Measurements from ENCODE around the gene FOXO6.
"Not testable (repeated sequence)": the region's sequence is repeated elsewhere in the genome, so short reads cannot be mapped to it uniquely, and the experiment has no call there.

Gene FOXO6

DNA sequence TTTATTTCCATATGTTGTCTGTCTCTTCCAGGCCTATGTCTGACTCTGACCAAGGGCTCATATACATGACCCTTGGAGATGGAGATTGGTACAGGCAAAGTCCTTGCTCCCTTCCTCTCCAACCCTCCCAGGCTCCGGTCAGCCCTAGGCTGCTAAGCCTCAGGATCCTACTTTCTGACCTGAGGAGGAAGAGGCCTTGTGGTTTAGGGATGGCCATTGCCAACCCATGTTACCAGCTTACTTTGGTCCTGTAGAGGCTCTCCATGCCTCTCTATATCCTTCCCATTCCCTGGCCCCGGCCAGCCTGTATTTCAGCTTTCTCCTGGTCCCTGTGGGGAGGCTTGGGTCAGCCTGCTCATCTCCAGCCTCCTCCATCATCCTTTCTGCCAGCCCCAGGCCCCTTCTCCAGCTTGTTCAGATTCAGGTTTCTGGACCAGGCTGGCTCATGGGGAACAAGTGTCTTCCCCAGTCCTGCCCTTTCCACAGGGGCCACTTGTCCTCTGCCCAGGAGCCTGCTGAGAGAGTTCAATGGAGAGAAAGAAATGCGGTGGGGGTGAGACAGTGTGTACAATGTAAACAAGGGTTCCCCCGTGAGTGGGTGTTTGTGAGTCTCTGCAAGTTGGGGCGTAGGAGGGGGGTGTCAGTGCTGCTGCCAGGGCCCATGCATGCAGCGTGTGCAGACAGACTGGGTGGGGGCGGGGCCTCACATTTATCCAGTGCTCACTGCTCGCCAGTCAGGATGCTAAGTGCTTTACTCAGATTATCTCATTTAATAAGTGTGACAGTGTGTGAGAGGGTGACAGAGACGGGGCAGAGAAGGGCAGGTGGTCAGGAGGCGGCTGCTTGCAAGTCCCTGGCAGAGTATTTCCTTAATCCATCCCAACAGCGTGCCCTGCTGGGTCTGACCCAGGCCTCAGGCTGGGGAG is 31.3 kb upstream of the FOXO6 start:
- DNase-seq (ENCODE audit: low spot score): no peak

DNA sequence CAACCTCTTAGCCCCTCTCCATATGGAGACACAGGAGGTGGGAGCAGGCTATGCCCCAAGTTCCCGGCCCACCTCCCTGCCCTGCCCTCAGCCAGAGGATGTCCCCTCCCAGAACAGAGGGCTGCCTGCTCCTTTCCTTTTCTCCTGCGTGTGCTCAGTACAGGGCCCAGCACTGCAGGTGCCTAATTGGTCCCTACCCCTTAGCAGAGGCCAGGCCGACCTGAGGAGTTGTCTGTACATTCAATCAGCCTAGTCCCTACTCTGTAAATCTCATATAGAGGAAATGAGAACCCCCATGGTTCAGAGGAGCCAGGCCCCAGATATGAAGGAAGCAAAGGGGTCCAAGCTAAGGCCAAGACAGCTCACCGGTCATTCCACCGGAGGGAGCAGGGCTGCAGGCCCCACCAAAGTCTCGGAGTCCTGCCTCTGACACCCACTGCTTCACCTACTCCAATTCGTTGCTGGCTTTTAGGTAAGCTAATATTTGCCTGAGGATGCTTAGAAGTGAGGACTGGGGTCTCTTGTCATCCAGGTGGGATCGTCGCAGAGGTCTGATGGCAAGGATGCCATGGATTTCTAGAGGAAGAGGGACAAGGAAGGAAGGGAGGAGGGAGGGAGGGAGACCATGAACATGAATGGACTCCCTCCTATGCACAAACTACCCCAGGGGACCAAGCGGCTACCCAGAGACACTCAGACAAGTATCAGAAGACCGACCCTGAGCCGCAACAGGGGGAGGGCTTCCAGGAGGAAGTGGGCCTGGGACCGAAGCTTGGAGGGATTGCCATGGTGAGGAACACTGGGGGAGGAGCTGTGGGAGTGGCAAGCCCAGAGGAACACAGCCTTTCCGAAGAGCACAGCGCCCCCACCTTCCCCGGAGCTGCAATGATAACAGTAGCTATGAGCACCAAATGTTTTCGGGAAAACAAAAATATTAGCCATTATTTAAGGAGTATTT is 30.4 kb upstream of the FOXO6 start:
- DNase-seq (ENCODE audit: low spot score): no peak

DNA sequence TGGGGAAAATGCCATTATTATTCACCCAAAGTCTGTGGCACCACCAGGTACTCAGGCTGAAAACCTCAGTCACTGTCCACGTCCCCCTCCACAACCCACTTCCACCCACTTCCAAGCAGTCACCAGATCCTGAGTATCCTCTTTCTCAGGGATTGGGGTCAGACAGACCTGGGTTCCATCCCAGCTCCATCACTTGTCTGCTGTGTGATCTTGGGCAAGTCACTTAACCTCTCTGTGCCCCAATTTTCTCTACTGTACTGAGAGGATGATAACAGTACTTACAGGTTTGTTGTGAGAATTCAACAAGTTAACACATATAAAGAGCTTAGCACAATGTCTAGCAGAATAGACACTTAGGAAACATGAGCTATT is 29.7 kb upstream of the FOXO6 start:
- no peak for DNase-seq (ENCODE audit: low spot score)

DNA sequence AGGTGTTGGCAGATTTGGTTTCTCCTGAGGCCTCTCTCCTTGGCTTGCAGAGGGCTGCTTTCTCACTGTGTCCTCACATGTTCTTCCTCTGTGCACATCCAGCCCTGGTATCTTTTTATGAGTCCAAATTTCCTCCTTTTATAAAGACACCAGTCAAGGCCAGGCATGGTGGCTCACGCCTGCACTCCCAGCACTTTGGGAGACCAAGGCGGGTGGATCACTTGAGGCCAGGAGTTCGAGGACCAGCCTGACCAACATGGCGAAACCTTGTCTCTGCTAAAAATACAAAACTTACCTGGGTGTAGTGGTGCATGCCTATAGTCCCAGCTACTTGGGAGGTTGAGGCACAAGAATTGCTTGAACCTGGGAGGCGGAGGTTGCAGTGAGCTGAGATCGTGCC is 29.1 kb upstream of the FOXO6 start:
- DNase-seq (ENCODE audit: low spot score): not testable (repeated sequence)

DNA sequence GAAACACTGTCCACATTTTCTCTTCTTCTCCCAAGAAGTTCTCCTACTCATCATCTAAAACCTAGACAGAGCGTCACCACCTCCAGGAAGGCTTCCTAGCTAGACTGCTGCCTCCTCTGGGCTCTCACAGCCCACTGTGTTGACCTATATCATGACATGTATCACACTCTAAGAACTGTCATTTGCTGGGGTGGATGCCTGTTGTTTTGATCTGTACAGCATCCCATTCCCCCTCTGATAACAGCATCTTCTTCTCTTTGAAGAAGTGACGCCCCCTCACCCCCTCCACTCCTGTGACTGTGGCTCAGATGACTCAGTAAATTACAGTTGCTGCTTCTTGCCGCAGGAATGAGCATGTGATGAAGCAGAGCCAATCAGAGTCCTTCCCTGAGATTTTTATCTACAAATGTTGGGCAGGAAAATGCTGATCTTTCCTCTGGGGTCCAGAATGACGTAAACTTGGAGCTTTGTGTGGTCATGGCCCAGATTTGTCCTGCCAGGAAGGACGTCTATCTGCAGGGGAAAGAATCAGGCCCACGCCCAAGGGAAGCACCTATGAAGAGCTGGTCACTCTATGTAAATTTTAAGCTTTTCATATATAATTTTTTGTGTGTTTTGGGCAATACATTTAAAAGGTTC is 28.0 kb upstream of the FOXO6 start:
- DNase-seq (ENCODE audit: low spot score): no peak

DNA sequence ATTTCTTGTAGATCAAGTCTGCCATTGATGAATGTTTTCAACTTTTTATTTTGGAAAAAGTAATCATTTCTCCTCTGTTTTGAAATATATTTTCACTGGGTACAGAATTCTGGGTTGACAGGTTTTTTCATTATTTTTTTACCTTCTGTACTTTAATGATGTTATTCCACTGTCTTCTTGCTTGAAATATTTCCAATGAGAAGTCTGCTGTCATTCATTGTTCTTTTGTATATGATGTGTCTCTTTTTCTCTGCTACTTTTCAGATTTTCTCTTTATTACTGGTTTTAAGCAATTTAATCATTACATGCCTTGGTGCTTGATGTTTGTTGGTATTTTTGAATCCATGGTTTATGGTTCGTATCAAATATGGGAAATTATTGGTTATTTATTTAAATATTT is 22.4 kb upstream of the FOXO6 start:
- no peak for DNase-seq (ENCODE audit: low spot score)

DNA sequence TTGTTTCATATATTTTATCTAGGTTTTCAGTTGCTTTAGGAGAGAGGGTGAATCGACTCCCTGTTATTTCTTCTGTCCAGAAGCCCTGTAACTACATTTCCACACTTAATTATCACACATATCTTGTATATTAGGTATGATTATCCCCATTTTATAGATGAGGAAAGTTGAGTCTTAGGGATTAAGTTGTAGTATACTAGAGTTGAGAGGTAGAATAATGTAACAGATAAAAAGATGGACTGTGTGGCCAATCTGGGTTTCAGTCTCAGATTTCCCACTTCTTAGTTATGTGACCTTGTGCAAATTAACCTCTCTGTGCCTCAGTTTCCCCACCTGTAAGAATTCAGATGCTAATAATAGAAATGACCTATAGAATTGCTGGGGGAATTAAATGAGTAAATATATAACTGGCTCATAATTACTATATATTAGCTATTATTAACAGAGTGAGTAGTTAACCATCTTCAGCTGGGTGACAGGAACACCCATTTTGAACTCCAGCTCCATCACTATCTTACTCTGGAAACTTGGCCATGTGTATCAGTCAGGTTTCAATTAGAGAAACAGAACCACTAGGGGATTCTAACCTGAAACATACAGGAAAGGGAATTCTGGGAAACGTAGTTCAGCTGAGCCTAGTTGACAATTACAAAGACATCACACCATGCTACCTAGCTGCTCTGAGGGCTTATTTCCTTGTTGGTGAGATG is 20.4 kb upstream of the FOXO6 start:
- no peak for DNase-seq (ENCODE audit: low spot score)

GRCh38 chr1:41341365-41341683 is 19.9 kb upstream of the FOXO6 start:
- no peak for DNase-seq (ENCODE audit: low spot score)

GRCh38 chr1:41341772-41342562 is 19.3 kb upstream of the FOXO6 start:
- DNase-seq (ENCODE audit: low spot score): no peak

DNA sequence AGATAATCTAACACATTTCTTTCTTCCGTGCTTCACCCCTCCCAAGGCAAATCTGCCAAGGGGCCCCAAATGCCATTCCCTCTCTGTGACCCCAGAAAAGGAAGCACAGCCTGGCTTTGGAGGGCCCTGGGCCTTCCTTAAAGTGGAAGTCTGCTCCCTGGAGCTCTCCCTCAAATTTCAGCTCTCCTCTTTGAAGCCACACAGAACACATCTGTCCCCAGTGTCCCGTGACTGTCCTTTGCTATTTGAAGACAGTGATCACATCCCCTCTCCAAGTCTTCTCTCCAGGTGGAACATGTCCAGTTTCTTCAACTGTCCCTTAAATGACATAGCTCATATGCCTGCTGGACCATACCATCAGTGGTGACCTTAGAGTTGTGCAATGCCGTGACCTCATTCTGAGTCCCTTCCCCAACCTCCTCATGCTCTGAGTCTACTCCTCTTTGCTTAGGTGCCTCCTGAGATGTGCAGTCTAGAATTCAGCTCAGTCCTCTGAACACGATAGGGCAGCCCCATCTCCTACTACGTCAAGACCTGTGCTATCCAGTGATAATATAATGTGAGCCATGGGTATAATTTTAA is 18.4 kb upstream of the FOXO6 start:
- no peak for DNase-seq (ENCODE audit: low spot score)

GRCh38 chr1:41343790-41344699 is 17.2 kb upstream of the FOXO6 start:
- DNase-seq (ENCODE audit: low spot score): no peak

DNA sequence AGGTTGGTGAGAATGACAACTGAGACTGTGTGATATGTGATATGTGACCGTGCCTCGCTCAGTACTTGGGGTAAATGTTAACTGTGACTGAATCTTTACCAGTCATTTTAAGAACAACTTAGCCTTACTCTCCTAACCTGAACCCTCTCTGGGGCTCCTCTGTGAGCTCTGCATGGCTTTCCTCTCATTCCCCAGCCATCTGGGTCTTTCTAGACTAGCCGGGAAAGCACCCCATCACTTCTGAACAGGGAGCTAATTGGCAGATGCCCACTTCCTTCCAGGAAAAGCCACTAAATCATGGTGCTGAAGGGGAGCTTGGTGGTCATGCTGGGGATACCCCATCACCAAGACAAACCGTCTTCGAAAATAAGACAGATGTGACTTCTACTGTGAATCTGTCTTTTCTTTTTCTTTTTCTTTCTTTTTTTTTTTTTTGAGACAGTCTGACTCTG is 16.5 kb upstream of the FOXO6 start:
- no peak for DNase-seq (ENCODE audit: low spot score)

GRCh38 chr1:41345434-41346075 is 15.7 kb upstream of the FOXO6 start:
- DNase-seq (ENCODE audit: low spot score): no peak

DNA sequence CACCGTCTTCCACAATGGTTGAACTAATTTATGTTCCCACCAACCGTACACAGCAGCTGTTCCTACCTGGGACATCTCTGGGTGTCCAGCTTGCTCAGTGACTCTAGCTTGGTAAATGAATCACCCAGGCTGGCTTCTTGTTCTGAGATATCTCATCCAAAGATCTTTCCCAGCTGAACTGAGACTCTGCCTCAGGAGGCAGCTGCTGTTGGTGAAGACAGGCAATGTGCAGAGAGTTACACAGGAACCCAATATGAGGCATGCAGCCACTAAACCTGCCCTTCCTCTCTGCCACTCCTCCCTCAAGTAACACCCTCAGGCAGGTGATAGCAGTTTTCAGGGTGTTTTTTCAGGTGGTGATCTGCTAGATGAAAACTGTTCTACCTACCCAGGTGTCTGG is 14.0 kb upstream of the FOXO6 start:
- DNase-seq (ENCODE audit: low spot score): no peak

DNA sequence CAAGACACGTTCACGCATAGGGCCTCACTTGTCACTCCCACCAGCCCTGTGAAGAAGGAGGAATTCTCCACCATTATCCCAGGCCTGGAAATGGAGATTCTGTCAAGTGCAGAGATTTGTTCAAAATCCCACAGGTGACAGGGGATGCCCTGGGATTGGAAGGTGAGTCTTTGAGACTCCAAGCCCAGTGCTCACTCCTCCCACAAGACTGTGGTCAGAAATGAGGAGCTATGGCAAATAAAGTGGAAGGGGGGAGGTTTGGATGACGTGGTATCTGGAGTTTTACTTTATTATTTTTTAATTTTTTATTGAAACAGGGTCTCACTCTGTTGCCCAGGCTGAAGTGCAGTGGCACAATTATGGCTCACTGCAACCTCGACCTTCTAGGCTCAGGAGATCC is 12.8 kb upstream of the FOXO6 start:
- DNase-seq (ENCODE audit: low spot score): no peak

- no peak for DNase-seq (ENCODE audit: low spot score)
Measured at GRCh38 chr1:41349361-41350054, 11.7 kb upstream of the FOXO6 start.

DNA sequence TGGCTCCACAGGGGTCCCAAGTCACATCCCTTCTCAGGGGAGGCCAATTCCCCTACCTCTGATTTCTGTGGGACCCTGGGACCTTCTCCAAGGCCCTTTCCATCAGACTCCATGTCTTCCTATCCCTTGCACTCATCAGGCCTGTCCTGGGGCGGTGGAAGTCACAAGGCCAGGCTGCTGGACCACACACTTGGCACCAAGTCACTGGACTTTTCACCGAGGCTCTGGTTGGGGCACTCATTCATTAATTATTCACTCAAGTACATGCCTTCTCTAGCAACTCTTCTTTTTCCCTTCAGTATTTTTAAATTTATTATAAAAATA is 11.2 kb upstream of the FOXO6 start:
- DNase-seq (ENCODE audit: low spot score): no peak

DNA sequence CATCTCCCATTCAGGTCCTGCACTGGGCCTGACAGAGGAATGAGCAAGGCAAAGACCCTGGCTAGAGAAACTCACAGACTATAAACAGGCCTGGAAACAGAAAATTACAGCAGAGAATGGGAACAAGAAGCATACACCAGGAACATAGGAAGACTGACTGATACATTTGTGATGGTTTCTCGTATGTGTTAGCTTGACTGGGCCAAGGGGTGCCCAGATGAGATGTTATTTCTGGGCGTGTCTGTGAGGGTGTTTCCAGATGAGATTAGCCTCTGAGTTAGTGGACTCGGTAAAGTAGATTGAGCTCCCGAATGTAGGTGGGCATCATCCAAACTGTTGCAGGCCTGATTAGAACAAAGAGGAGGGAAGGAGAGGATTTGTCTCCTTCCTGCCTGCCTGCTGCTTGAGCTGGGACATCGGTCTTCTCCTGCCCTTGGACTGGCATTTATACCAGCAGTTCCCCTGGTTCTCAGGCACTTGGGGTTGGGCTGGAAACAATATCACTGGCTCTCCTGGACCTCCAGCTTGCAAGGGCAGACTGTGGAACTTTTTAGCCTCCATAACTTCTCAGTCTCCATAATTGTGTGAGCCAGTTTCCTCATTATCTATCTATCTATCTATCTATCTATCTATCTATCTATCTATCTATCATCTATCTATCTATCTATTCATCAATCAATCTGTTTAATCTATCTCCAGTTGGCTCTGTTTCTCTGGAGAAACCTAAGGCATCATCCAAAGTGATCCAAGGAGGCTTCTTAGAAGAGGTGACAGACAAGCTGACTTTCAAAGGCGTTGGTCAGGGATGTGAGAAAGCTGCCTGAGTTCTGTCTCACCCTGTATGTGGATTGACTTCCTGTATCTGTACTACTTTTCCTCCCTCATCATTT is 9.7 kb upstream of the FOXO6 start:
- no peak for DNase-seq (ENCODE audit: low spot score)

Data from CD4-positive, alpha-beta T cell treated with Interleukin-6 at 100 ng/mL for 8 hours (primary cell).